ENCODE results near the gene FZD1. TPM values are rescaled to one million over a fixed set of nuclear protein-coding genes. Genes with fewer than 3 reads are reported as not detected.

FZD1 gene
- total RNA-seq, 1 donor from 2014 or later = 24.3 TPM

- H3K36me3 Mint-ChIP-seq (ENCODE audit: low read depth) = no peaks in the 10 kb centered on the region
- H3K27me3 Mint-ChIP-seq (ENCODE audit: low read depth) = no peaks in the 10 kb centered on the region
- no peak for DNase-seq (ENCODE audit: low spot score)
- no peak overlapping the region for H3K4me3 Mint-ChIP-seq (ENCODE audit: unreplicated experiment)
- H3K27ac Mint-ChIP-seq (ENCODE audit: unreplicated experiment) = no peak overlapping the region
- peaks cover 7% of the 10 kb centered on the region for H3K4me1 Mint-ChIP-seq (ENCODE audit: low read depth)
- H3K9me3 Mint-ChIP-seq (ENCODE audit: low read depth) = no peaks in the 10 kb centered on the region
- no peak for TF ChIP-seq CTCF (IDR thresholded peaks at IDR 0.05)
Measured at GRCh38 chr7:91292506-91292905, 28.3 kb downstream of the FZD1 start.

DNA sequence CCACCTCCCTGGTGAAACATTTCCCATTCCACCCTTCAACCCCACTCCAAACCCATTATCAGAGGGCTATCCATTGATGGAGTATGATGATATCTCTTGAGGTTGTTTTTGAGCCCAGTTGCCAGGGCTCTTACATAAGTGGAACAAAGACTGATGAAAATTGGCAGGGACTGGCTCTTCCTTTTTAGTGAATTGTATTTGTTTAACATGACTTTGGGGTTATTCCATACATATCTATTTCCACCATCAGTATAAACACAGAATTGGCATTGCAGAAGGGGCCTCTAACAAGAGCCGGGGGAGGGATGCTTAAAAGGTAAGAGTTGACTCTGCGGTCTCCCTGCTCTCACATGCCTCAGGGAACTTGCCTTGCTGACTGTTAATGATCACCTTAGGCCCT, 28.9 kb downstream of the FZD1 start:
- Mint-ChIP-seq H3K27ac (ENCODE audit: unreplicated experiment) (no peak overlapping the region), H3K27me3 (ENCODE audit: low read depth) (no peaks in the 10 kb centered on the region), H3K9me3 (ENCODE audit: low read depth) (no peaks in the 10 kb centered on the region), H3K4me1 (ENCODE audit: low read depth) (peaks cover 3% of the 10 kb centered on the region), H3K4me3 (ENCODE audit: unreplicated experiment) (no peak overlapping the region), H3K36me3 (ENCODE audit: low read depth) (no peaks in the 10 kb centered on the region)
- TF ChIP-seq CTCF (IDR thresholded peaks at IDR 0.05) = no peak
- DNase-seq (ENCODE audit: low spot score) = no peak

GRCh38 chr7:91293840-91294239, 29.6 kb downstream of the FZD1 start:
- no peaks in the 10 kb centered on the region for H3K9me3 Mint-ChIP-seq (ENCODE audit: low read depth)
- H3K27ac Mint-ChIP-seq (ENCODE audit: unreplicated experiment) = no peak overlapping the region
- no peaks in the 10 kb centered on the region for H3K36me3 Mint-ChIP-seq (ENCODE audit: low read depth)
- no peaks in the 10 kb centered on the region for H3K27me3 Mint-ChIP-seq (ENCODE audit: low read depth)
- H3K4me3 Mint-ChIP-seq (ENCODE audit: unreplicated experiment) = no peak overlapping the region
- no peak for DNase-seq (ENCODE audit: low spot score)
- H3K4me1 Mint-ChIP-seq (ENCODE audit: low read depth) = peaks cover 3% of the 10 kb centered on the region
- no peak for TF ChIP-seq CTCF (IDR thresholded peaks at IDR 0.05)

- DNase-seq (ENCODE audit: low spot score) = no peak
- Mint-ChIP-seq H3K27ac (ENCODE audit: unreplicated experiment) (no peak overlapping the region), H3K36me3 (ENCODE audit: low read depth) (no peaks in the 10 kb centered on the region), H3K4me3 (ENCODE audit: unreplicated experiment) (no peak overlapping the region), H3K9me3 (ENCODE audit: low read depth) (no peaks in the 10 kb centered on the region), H3K4me1 (ENCODE audit: low read depth) (peaks cover 3% of the 10 kb centered on the region), H3K27me3 (ENCODE audit: low read depth) (no peaks in the 10 kb centered on the region)
- TF ChIP-seq CTCF (IDR thresholded peaks at IDR 0.05) = no peak
Measured at GRCh38 chr7:91294639-91295220, 30.5 kb downstream of the FZD1 start.

- no peak for DNase-seq (ENCODE audit: low spot score)
- Mint-ChIP-seq H3K4me1 (ENCODE audit: low read depth) (peaks cover 3% of the 10 kb centered on the region), H3K27ac (ENCODE audit: unreplicated experiment) (no peak overlapping the region), H3K4me3 (ENCODE audit: unreplicated experiment) (no peak overlapping the region), H3K36me3 (ENCODE audit: low read depth) (no peaks in the 10 kb centered on the region), H3K27me3 (ENCODE audit: low read depth) (no peaks in the 10 kb centered on the region), H3K9me3 (ENCODE audit: low read depth) (no peaks in the 10 kb centered on the region)
- TF ChIP-seq CTCF (IDR thresholded peaks at IDR 0.05) = no peak
Measured at GRCh38 chr7:91295576-91295975, 31.3 kb downstream of the FZD1 start.

Measured in chondrocyte (in vitro differentiated cells).